ENCODE results near the gene KCNJ16.

The KCNJ16 gene

GRCh38 chr17:70070305-70071027 lies 4.6 kb upstream of the KCNJ16 start:
- no peak for TF ChIP-seq CTCF (IDR thresholded peaks at IDR 0.05; ENCODE audit: low read depth, low read length)
- DNase-seq (ENCODE audit: extremely low read depth, low read depth), result peak; percentile 7

GRCh38 chr17:70071127-70071526 lies 3.9 kb upstream of the KCNJ16 start:
- DNase-seq (ENCODE audit: extremely low read depth, low read depth), result no peak
- no peak for TF ChIP-seq CTCF (IDR thresholded peaks at IDR 0.05; ENCODE audit: low read depth, low read length)

GRCh38 chr17:70071620-70072019 lies 3.4 kb upstream of the KCNJ16 start:
- no peak for DNase-seq (ENCODE audit: extremely low read depth, low read depth)
- no peak for TF ChIP-seq CTCF (IDR thresholded peaks at IDR 0.05; ENCODE audit: low read depth, low read length)

GRCh38 chr17:70072546-70073309 lies 2.3 kb upstream of the KCNJ16 start:
- no peak for DNase-seq (ENCODE audit: extremely low read depth, low read depth)
- no peak for TF ChIP-seq CTCF (IDR thresholded peaks at IDR 0.05; ENCODE audit: low read depth, low read length)

- no peak for DNase-seq (ENCODE audit: extremely low read depth, low read depth)
Observed at GRCh38 chr17:70073310-70073709, 1.7 kb upstream of the KCNJ16 start.

GRCh38 chr17:70073799-70074198 lies 1.2 kb upstream of the KCNJ16 start:
- DNase-seq (ENCODE audit: extremely low read depth, low read depth), result no peak
- TF ChIP-seq CTCF (IDR thresholded peaks at IDR 0.05; ENCODE audit: low read depth, low read length), result no peak

More at GRCh38 chr17:70073310-70073709, 1.7 kb upstream of the KCNJ16 start:
- no peak for TF ChIP-seq CTCF (IDR thresholded peaks at IDR 0.05; ENCODE audit: low read depth, low read length)

- TF ChIP-seq CTCF (IDR thresholded peaks at IDR 0.05; ENCODE audit: low read depth, low read length), result no peak
- DNase-seq (ENCODE audit: extremely low read depth, low read depth), result no peak
Observed at GRCh38 chr17:70074236-70074830, 692 bp upstream of the KCNJ16 start.

All from AG09319 (cell line).